ENCODE data around the gene MYO16. TPM values are rescaled to one million over a fixed set of nuclear protein-coding genes. Genes with fewer than 3 reads are reported as not detected.

MYO16 gene
- total RNA-seq, 1 donor from 2014 or later: 0.49 TPM

DNA sequence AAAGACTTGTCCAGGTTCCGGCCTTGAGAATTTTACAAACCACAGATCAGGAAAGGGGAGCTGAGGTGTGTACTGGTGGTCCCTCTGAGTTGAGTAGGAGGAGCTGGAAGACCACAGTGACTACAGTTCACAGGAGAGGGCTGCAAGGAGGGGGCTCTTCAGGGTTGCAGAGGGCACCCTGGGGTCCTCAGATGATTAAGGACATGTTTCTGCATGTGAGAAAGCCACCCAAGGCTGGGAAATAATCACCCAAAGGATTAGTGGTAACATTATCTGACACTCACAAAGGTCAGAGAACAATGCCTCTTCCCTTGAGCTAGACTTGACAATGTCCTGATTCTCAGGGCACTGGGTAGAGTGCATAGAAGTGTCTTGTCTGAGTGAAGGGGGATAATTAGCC is 616.6 kb downstream of the MYO16 start:
- intact Hi-C loops (cut with DNase I): no loop called here
- H3K4me1 ChIP-seq: peaks cover 6% of the 10 kb centered on the region
- H3K27ac ChIP-seq: no peak overlapping the region
- no peaks in the 10 kb centered on the region for H3K36me3 ChIP-seq
- DNase-seq (ENCODE audit: extremely low spot score in 2 of 2): no peak
- no peak overlapping the region for H3K4me3 ChIP-seq
- TF ChIP-seq POLR2AphosphoS5 (IDR thresholded peaks at IDR 0.05; ENCODE audit: insufficient read depth in 1 of 2, low read depth in 1 of 2): no peak
- TF ChIP-seq, protein P1, sequence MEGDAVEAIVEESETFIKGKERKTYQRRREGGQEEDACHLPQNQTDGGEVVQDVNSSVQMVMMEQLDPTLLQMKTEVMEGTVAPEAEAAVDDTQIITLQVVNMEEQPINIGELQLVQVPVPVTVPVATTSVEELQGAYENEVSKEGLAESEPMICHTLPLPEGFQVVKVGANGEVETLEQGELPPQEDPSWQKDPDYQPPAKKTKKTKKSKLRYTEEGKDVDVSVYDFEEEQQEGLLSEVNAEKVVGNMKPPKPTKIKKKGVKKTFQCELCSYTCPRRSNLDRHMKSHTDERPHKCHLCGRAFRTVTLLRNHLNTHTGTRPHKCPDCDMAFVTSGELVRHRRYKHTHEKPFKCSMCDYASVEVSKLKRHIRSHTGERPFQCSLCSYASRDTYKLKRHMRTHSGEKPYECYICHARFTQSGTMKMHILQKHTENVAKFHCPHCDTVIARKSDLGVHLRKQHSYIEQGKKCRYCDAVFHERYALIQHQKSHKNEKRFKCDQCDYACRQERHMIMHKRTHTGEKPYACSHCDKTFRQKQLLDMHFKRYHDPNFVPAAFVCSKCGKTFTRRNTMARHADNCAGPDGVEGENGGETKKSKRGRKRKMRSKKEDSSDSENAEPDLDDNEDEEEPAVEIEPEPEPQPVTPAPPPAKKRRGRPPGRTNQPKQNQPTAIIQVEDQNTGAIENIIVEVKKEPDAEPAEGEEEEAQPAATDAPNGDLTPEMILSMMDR (IDR thresholded peaks at IDR 0.05): no peak
- TF ChIP-seq POLR2A (IDR thresholded peaks at IDR 0.05): no peak
- no peaks in the 10 kb centered on the region for H3K27me3 ChIP-seq
- H3K9me3 ChIP-seq: no peaks in the 10 kb centered on the region

DNA sequence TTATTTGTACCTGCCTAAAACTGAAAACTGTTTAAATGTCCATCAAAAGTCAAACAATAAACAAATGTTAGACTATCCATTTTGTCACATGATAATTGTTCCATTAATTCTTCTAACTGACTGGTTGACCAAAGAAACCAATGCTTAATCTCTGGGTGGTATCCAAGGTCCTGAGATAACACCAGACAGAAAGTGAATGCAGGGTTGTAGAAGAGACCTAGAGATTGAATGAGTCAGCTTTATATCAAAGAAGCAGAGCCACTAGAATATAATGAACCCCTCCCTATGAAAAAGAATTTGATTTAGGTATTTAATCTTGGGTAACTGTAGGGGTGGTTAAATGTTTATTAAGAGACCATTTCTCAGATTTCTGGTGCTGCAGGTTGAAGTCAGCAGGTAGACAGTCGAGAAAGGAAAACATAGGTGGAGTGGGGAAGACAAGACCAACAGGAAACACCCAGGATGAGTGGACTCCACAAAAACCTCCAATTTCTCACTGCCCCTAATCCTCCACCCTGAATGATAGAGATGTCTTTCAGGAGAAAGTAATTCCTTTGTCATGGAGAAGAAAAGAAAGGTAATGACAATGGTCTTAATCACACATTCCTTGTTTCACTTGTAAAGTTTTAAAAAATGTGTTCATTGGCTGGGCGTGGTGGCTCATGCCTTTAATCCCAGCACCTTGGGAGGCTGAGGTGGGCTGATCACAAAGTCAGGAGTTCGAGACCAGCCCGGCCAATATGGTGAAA is 620.5 kb downstream of the MYO16 start:
- no peak for DNase-seq (ENCODE audit: extremely low spot score in 2 of 2)
- intact Hi-C loops (cut with DNase I): no loop called here
- H3K9me3 ChIP-seq: no peaks in the 10 kb centered on the region
- TF ChIP-seq, protein P1 (IDR thresholded peaks at IDR 0.05): no peak
- no peak for TF ChIP-seq POLR2AphosphoS5 (IDR thresholded peaks at IDR 0.05; ENCODE audit: insufficient read depth in 1 of 2, low read depth in 1 of 2)
- TF ChIP-seq POLR2A (IDR thresholded peaks at IDR 0.05): no peak
- H3K27me3 ChIP-seq: no peaks in the 10 kb centered on the region
- H3K4me1 ChIP-seq: no peaks in the 10 kb centered on the region
- no peaks in the 10 kb centered on the region for H3K36me3 ChIP-seq
- no peak overlapping the region for H3K4me3 ChIP-seq
- no peak overlapping the region for H3K27ac ChIP-seq

DNA sequence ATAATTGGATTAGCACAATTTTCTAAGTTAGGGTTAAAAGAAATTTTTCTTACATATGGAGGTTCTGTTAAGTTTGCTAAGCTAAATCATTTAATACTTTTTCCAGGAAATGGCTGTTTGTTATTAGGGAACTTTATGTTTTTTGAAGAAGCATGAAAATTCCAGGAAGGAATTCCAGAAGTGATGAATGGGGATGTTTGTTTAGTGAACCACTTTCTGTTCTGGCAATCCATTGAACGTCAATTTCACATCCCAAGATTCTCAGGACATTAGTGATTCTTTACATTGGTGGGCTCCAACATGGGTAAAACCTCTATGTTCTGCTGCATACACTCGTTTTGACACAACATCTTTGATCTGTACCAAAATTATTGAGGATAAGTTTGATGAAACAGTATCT is 622.5 kb downstream of the MYO16 start:
- intact Hi-C loops (cut with DNase I): no loop called here
- TF ChIP-seq POLR2A (IDR thresholded peaks at IDR 0.05): no peak
- TF ChIP-seq POLR2AphosphoS5 (IDR thresholded peaks at IDR 0.05; ENCODE audit: insufficient read depth in 1 of 2, low read depth in 1 of 2): no peak
- TF ChIP-seq, protein P1 (IDR thresholded peaks at IDR 0.05): no peak
- Histone ChIP-seq H3K4me3 (no peak overlapping the region), H3K9me3 (no peaks in the 10 kb centered on the region), H3K27me3 (no peaks in the 10 kb centered on the region), H3K4me1 (peaks cover 5% of the 10 kb centered on the region), H3K36me3 (no peaks in the 10 kb centered on the region), H3K27ac (no peak overlapping the region)
- no peak for DNase-seq (ENCODE audit: extremely low spot score in 2 of 2)

DNA sequence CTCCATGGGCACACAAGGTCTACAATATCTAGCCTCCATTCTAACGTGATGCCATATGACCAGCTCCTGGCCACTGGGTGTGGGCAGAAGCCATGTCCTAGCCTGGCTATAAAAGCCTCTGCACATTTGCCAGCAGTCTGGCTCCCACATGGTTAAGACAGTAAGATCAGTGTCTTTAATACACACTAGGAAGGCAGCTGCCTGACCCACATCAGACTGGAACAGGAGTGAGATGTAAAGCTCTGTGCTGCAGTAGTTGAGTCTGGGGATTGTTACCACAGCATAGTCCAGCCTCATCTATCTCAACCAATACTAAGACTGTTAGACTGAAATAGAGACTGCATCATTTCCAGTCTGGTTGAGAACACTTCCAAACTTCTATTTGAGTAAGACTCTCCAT is 623.9 kb downstream of the MYO16 start:
- Histone ChIP-seq H3K27me3 (no peaks in the 10 kb centered on the region), H3K27ac (no peak overlapping the region), H3K9me3 (no peaks in the 10 kb centered on the region), H3K36me3 (no peaks in the 10 kb centered on the region), H3K4me3 (no peak overlapping the region), H3K4me1 (peaks cover 13% of the 10 kb centered on the region)
- TF ChIP-seq, protein P1 (IDR thresholded peaks at IDR 0.05): no peak
- TF ChIP-seq POLR2A (IDR thresholded peaks at IDR 0.05): no peak
- TF ChIP-seq POLR2AphosphoS5 (IDR thresholded peaks at IDR 0.05; ENCODE audit: insufficient read depth in 1 of 2, low read depth in 1 of 2): no peak
- intact Hi-C loops (cut with DNase I): no loop called here
- no peak for DNase-seq (ENCODE audit: extremely low spot score in 2 of 2)

DNA sequence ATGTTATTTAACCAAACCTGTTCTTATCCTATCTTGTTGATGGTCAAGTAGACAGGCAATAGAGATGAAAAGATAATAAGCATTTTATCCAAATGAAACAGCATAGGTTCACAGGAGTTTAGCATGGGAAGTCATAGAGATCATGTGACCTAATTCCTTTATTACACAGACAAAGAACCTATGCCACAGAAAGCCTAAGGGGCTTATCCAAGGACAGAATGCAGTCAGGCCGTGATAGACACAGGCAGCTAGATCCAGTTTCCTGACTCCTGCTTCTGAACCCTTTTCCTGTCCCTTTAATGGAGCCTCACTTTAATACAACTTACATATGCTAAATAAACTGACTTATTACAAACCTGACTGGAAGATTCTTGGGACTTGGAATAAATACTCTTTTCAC is 624.9 kb downstream of the MYO16 start:
- Histone ChIP-seq H3K36me3 (no peaks in the 10 kb centered on the region), H3K4me3 (no peak overlapping the region), H3K27me3 (no peaks in the 10 kb centered on the region), H3K27ac (no peak overlapping the region), H3K9me3 (no peaks in the 10 kb centered on the region), H3K4me1 (peaks cover 13% of the 10 kb centered on the region)
- intact Hi-C loops (cut with DNase I): no loop called here
- DNase-seq (ENCODE audit: extremely low spot score in 2 of 2): no peak
- TF ChIP-seq POLR2A (IDR thresholded peaks at IDR 0.05) (no peak), POLR2AphosphoS5 (IDR thresholded peaks at IDR 0.05; ENCODE audit: insufficient read depth in 1 of 2, low read depth in 1 of 2) (no peak)
- TF ChIP-seq, protein P1 (IDR thresholded peaks at IDR 0.05): no peak
